GM18867 (cell line): ENCODE data around the gene LZTR1.
A peak's percentile ranks its signal among the peaks of the same experiment; 100 is the strongest.

ENCODE experiments used
- ATAC-seq: cut with Tn5 transposase; IDR thresholded peaks from one replicate; pipeline ENCODE4 v1.9.1; 2021; ENCODE audit warnings: mild to moderate bottlenecking, moderate library complexity; ENCODE audit not compliant: unreplicated experiment

LZTR1 gene

GRCh38 chr22:21013657-21014201 lies 31.6 kb downstream of the LZTR1 start:
- ATAC-seq, result peak; percentile 11

GRCh38 chr22:21014202-21014725 lies 32.2 kb downstream of the LZTR1 start:
- ATAC-seq, result peak; percentile 85

GRCh38 chr22:21014726-21015465 lies 32.8 kb downstream of the LZTR1 start, which contains the start of gene P2RX6:
Gene P2RX6, plus strand, starts transcription at chr22:21015165. Its CDS starts 10 bp downstream, at chr22:21015175.
- ATAC-seq, result no peak

- no peak for ATAC-seq
Observed at GRCh38 chr22:21015466-21016006, 33.4 kb downstream of the LZTR1 start.

GRCh38 chr22:21016644-21017420 lies 34.7 kb downstream of the LZTR1 start:
- no peak for ATAC-seq

GRCh38 chr22:21018314-21018713 lies 36.2 kb downstream of the LZTR1 start:
- no peak for ATAC-seq

- no peak for ATAC-seq
Observed at GRCh38 chr22:21020802-21021429, 38.8 kb downstream of the LZTR1 start.

- ATAC-seq, result no peak
Observed at GRCh38 chr22:21022507-21022906, 40.4 kb downstream of the LZTR1 start.

GRCh38 chr22:21022955-21023614 lies 41.0 kb downstream of the LZTR1 start:
- no peak for ATAC-seq

- ATAC-seq, result no peak
Observed at GRCh38 chr22:21025266-21025665, 43.2 kb downstream of the LZTR1 start.

GRCh38 chr22:21025763-21026755 lies 44.0 kb downstream of the LZTR1 start:
- no peak for ATAC-seq

GRCh38 chr22:21026783-21027692 lies 44.9 kb downstream of the LZTR1 start:
- ATAC-seq, result no peak

GRCh38 chr22:21028277-21029251 lies 46.5 kb downstream of the LZTR1 start:
- no peak for ATAC-seq

GRCh38 chr22:21029486-21030025 lies 47.5 kb downstream of the LZTR1 start:
- no peak for ATAC-seq

- ATAC-seq, result no peak
Observed at GRCh38 chr22:21030032-21030431, 47.9 kb downstream of the LZTR1 start.
